HepG2 (cell line): Measurements from ENCODE around the gene FAM83G. TPM values are rescaled to one million over a fixed set of nuclear protein-coding genes. Genes with fewer than 3 reads are reported as not detected.

Source experiments
- BATF2 ChIP-seq: sonication (generic); formaldehyde crosslinking; IDR thresholded peaks from 2 replicates; pipeline ENCODE4 v1.8.0; 2022; ENCODE audit warnings: mild to moderate bottlenecking, missing genetic modification reagents, moderate library complexity
- FOXA1 ChIP-seq, 2 experiments: fragments of 450-650 bp in 1 of 2; sonication (generic) in 1 of 2; formaldehyde crosslinking in 1 of 2; IDR thresholded peaks; 2 replicates each; pipeline versions ENCODE4 v1.4.0 to v1.6.1; 2016 to 2020; ENCODE audit warnings: missing genetic modification reagents in 1 of 2
- NFAT5 ChIP-seq: sonication (generic); formaldehyde crosslinking; IDR thresholded peaks from 2 replicates; pipeline ENCODE4 v1.4.0; 2020; ENCODE audit warnings: missing genetic modification reagents
- RFX3 ChIP-seq: IDR thresholded peaks from 2 replicates; pipeline ENCODE4 v1.6.1; 2016; ENCODE audit warnings: missing biosample characterization, missing genetic modification reagents
- ZNF407 ChIP-seq: sonication (generic); formaldehyde crosslinking; IDR thresholded peaks from one replicate; pipeline ENCODE4 v1.5.1; 2020; ENCODE audit warnings: mild to moderate bottlenecking, missing genetic modification reagents; ENCODE audit errors: not compliant biosample characterization
- ZNF883 ChIP-seq: sonication (generic); formaldehyde crosslinking; IDR thresholded peaks from 2 replicates; pipeline ENCODE4 v1.5.1; 2020; ENCODE audit warnings: mild to moderate bottlenecking, missing genetic modification reagents; ENCODE audit errors: not compliant biosample characterization
- ZUFSP ChIP-seq: sonication (generic); formaldehyde crosslinking; IDR thresholded peaks from 2 replicates; pipeline ENCODE4 v1.9.0; 2021; ENCODE audit warnings: missing genetic modification reagents, mild to moderate bottlenecking, borderline replicate concordance
- polyA plus RNA-seq, 8 experiments: library from polyadenylated mRNA; depleted of rRNA in 3 of 8; stranded (reverse) in 7 of 8; unstranded in 1 of 8; fragments of >200 nt; fragmentation: Illumina TruSeq in 4 of 8; extraction: Trizol in 4 of 8; gene quantifications; 2 replicates each; pipeline versions ENCODE4 v1.2.1 to v1.2.3, GENCODE V29; 2011 to 2016; ENCODE audit warnings: low read depth in 4 of 8, missing spikeins in 1 of 8, mixed read lengths in 1 of 8; ENCODE audit not compliant: insufficient read depth in 1 of 8
- total RNA-seq, 5 experiments: library from RNA; depleted of rRNA; stranded (reverse); fragments of >200 nt; fragmentation: Illumina TruSeq; extraction: Trizol; gene quantifications; 2 replicates each; pipeline ENCODE4 v1.2.3, GENCODE V29; 2016; ENCODE audit warnings: low read depth in 1 of 5

FAM83G gene
- total and polyA plus RNA-seq, 2 of the 13 experiments (the other 11 are each of a cell fraction or from before 2014, with no cell fraction given), result 13.7 to 18.6 TPM

- TF ChIP-seq ZNF407 (CRISPR knock-in tag) (no peak), ZNF883 (no peak), RFX3 (no peak), BATF2 (CRISPR knock-in tag) (no peak), FOXA1 (IDR thresholded peaks at IDR 0.05) (no peak), FOXA1 (CRISPR knock-in tag; IDR thresholded peaks at IDR 0.05) (peak; percentile 48; the same call in 1 of the 2 replicates), NFAT5 (CRISPR knock-in tag) (no peak), ZUFSP (CRISPR knock-in tag) (no peak)
These were observed 83.6 kb downstream of the FAM83G start (continued) for GRCh38 chr17:18920911-18921441.
